ENCODE results near the gene AACS. TPM values are rescaled to one million over a fixed set of nuclear protein-coding genes. Genes with fewer than 3 reads are reported as not detected.

AACS gene
- total and polyA plus RNA-seq, 10 donors: 5.1 to 18.9 (median 11.4) TPM

GRCh38 chr12:125065919-125066570 lies 810 bp downstream of the AACS start:
- peak overlapping the region in 4 of 8 donors; percentile 71 to 82 (median 77) for H3K27ac ChIP-seq

GRCh38 chr12:125068391-125068790 lies 3.2 kb downstream of the AACS start:
- intact Hi-C loops (cut with DNase I; ENCODE audit: low total_unique reads): no loop called here
- 85 to 95% (median 90%) methylated on average over 6 of the region's 6 CpGs for WGBS, 5 donors

More at GRCh38 chr12:125065919-125066570, 810 bp downstream of the AACS start:
- Histone ChIP-seq H3K4me1 (peaks cover 5 to 28% (median 21%) of the 10 kb centered on the region in 6 donors), H3K4me3 (peak overlapping the region; percentile 57 to 84 (median 75)), H3K27me3 (replicated peaks in 1 of 7) (peaks cover 0 to 12% (median 0%) of the 10 kb centered on the region in 7 donors), H3K36me3 (peaks cover 0 to 12% (median 0%) of the 10 kb centered on the region in 6 donors), H3K9me3 (peaks cover 0 to 8% (median 6%) of the 10 kb centered on the region in 8 donors)
- WGBS, 5 donors: 45 to 60% (median 52%) methylated on average over 18 of the region's 18 CpGs
- TF ChIP-seq, protein P1, sequence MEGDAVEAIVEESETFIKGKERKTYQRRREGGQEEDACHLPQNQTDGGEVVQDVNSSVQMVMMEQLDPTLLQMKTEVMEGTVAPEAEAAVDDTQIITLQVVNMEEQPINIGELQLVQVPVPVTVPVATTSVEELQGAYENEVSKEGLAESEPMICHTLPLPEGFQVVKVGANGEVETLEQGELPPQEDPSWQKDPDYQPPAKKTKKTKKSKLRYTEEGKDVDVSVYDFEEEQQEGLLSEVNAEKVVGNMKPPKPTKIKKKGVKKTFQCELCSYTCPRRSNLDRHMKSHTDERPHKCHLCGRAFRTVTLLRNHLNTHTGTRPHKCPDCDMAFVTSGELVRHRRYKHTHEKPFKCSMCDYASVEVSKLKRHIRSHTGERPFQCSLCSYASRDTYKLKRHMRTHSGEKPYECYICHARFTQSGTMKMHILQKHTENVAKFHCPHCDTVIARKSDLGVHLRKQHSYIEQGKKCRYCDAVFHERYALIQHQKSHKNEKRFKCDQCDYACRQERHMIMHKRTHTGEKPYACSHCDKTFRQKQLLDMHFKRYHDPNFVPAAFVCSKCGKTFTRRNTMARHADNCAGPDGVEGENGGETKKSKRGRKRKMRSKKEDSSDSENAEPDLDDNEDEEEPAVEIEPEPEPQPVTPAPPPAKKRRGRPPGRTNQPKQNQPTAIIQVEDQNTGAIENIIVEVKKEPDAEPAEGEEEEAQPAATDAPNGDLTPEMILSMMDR (IDR thresholded peaks at IDR 0.05 in 8 of 11, conservative IDR thresholded peaks at IDR 0.05 in 3 of 11): no peak
- TF ChIP-seq POLR2AphosphoS5 (IDR thresholded peaks at IDR 0.05) (no peak), POLR2A (IDR thresholded peaks at IDR 0.05) (no peak)
- intact Hi-C loops (cut with DNase I; ENCODE audit: low total_unique reads): no loop called here
- no peak for DNase-seq

DNA sequence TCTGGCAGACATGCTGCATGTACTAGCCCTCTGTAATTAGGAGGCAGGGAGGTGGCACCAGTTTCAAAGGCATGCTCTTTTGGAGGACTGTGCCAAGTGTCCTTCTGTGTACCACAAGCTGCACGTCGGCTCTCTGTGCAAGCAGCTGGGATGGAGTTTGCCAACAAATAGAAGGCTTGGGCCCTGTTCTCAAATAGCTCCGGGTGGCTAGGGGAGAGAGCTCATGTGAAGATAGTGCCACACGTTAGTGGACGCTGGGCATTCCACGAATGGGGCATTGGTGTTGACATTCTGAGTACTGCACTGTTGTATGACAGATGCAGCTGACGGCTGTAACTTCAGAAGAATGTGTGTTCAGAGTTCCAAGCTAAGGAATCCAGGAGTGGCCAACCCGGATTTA lies 4.4 kb downstream of the AACS start:
- Histone ChIP-seq H3K27ac (no peak overlapping the region), H3K27me3 (replicated peaks in 1 of 7) (no peaks in the 10 kb centered on the region), H3K36me3 (peaks cover 0 to 24% (median 0%) of the 10 kb centered on the region in 6 donors), H3K4me1 (peaks cover 4 to 23% (median 15%) of the 10 kb centered on the region in 6 donors), H3K9me3 (no peaks in the 10 kb centered on the region), H3K4me3 (no peak overlapping the region)
- intact Hi-C loops (cut with DNase I; ENCODE audit: low total_unique reads): no loop called here
- no peak for TF ChIP-seq POLR2A (IDR thresholded peaks at IDR 0.05)
- TF ChIP-seq, protein P1 (IDR thresholded peaks at IDR 0.05 in 8 of 11, conservative IDR thresholded peaks at IDR 0.05 in 3 of 11): no peak
- TF ChIP-seq POLR2AphosphoS5 (IDR thresholded peaks at IDR 0.05): no peak
- 89 to 96% (median 93%) methylated on average over 8 of the region's 8 CpGs for WGBS, 5 donors
- peak; percentile 54 for DNase-seq

More at GRCh38 chr12:125068391-125068790, 3.2 kb downstream of the AACS start:
- H3K27me3 ChIP-seq (replicated peaks in 1 of 7): peaks cover 0 to 12% (median 0%) of the 10 kb centered on the region in 7 donors
- no peaks in the 10 kb centered on the region for H3K9me3 ChIP-seq
- peaks cover 5 to 28% (median 21%) of the 10 kb centered on the region in 6 donors for H3K4me1 ChIP-seq
- H3K36me3 ChIP-seq: peaks cover 0 to 17% (median 0%) of the 10 kb centered on the region in 6 donors
- H3K4me3 ChIP-seq: no peak overlapping the region
- H3K27ac ChIP-seq: no peak overlapping the region
- peak; percentile 23 for DNase-seq
- TF ChIP-seq POLR2AphosphoS5 (IDR thresholded peaks at IDR 0.05): no peak
- TF ChIP-seq, protein P1 (IDR thresholded peaks at IDR 0.05 in 8 of 11, conservative IDR thresholded peaks at IDR 0.05 in 3 of 11): no peak
- no peak for TF ChIP-seq POLR2A (IDR thresholded peaks at IDR 0.05)

DNA sequence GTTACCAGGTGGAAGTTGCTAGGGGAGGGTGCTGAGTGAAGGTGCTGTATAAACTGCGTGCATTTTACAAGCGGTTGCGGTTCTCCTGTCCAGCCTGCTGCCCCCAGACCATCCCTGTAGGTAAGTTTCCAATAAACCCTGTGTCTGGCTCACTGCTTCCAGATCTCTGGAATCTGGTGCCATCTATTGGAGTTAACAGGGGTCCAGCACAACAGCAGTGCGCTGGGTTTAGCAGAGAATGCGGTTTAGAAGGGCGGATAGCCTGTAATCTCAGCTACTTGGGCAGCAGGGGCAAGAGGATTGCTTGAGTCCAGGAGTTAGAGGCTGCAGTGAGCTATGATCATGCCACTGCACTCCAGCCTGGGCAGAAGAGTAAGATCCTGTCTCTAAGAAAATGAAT lies 4.9 kb downstream of the AACS start:
- Histone ChIP-seq H3K27me3 (replicated peaks in 1 of 7) (no peaks in the 10 kb centered on the region), H3K36me3 (peaks cover 0 to 29% (median 0%) of the 10 kb centered on the region in 6 donors), H3K27ac (no peak overlapping the region), H3K4me1 (peaks cover 0 to 18% (median 11%) of the 10 kb centered on the region in 6 donors), H3K4me3 (no peak overlapping the region), H3K9me3 (no peaks in the 10 kb centered on the region)
- TF ChIP-seq, protein P1 (IDR thresholded peaks at IDR 0.05 in 8 of 11, conservative IDR thresholded peaks at IDR 0.05 in 3 of 11): no peak
- TF ChIP-seq POLR2AphosphoS5 (IDR thresholded peaks at IDR 0.05) (no peak), POLR2A (IDR thresholded peaks at IDR 0.05) (no peak)
- intact Hi-C loops (cut with DNase I; ENCODE audit: low total_unique reads): no loop called here
- no peak for DNase-seq
- 91 to 95% (median 92%) methylated on average over 6 of the region's 6 CpGs for WGBS, 5 donors

Data from spleen (tissue), 11 donors.